Prostate gland (tissue), 2 donors: ENCODE results near the gene SND1.

Source experiments
- POLR2A ChIP-seq: fragments of 450-650 bp; IDR thresholded peaks from one replicate; pipeline ENCODE4 v1.6.1; 2016; ENCODE audit warnings: antibody characterized with exemption, mild to moderate bottlenecking
- TF ChIP-seq, protein P1 (sequence below), 4 experiments: fragments of 200-600 bp in 2 of 4; fragments of 450-650 bp in 2 of 4; sonication (generic) in 2 of 4; IDR thresholded peaks; 1 replicate in 3 of 4; 2 replicates in 1 of 4; pipeline ENCODE4 v1.5.1; 2016 to 2019; ENCODE audit warnings: antibody characterized with exemption in 4 of 4, mild to moderate bottlenecking in 2 of 4, moderate library complexity in 2 of 4

DNA sequence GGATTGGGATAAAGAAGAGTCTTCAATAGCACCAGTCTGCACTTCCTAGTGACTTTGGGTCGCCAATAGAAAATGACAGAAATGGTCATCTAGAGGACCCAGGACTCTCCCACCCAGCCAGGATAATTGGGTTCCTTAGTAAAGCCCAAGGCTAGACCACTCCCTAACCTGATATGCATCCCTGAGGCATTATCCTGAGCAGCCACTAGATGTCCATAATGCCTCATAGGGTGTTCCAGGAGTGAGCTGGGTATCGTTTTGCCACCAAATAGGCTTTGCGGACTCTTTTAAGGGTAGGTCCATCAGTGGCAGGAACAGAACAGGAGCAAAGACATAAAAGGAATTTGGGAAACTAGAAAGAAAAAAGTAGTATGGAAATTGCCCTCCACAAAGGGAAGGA, 383.7 kb downstream of the SND1 start:
- TF ChIP-seq POLR2A = no peak
- TF ChIP-seq, protein P1, sequence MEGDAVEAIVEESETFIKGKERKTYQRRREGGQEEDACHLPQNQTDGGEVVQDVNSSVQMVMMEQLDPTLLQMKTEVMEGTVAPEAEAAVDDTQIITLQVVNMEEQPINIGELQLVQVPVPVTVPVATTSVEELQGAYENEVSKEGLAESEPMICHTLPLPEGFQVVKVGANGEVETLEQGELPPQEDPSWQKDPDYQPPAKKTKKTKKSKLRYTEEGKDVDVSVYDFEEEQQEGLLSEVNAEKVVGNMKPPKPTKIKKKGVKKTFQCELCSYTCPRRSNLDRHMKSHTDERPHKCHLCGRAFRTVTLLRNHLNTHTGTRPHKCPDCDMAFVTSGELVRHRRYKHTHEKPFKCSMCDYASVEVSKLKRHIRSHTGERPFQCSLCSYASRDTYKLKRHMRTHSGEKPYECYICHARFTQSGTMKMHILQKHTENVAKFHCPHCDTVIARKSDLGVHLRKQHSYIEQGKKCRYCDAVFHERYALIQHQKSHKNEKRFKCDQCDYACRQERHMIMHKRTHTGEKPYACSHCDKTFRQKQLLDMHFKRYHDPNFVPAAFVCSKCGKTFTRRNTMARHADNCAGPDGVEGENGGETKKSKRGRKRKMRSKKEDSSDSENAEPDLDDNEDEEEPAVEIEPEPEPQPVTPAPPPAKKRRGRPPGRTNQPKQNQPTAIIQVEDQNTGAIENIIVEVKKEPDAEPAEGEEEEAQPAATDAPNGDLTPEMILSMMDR (IDR thresholded peaks at IDR 0.05) = peak in 2 of 4 experiments; percentile 14 to 15
